GM12872 (cell line): ENCODE measurements around the gene ARHGAP6.
A peak's percentile ranks its signal among the peaks of the same experiment; 100 is the strongest.

ENCODE experiments used
- TF ChIP-seq, protein P1 (sequence below): IDR thresholded peaks from 3 replicates; pipeline ENCODE4 v1.5.1; 2011; ENCODE audit warnings: low read depth, mild to moderate bottlenecking, low read length, moderate library complexity; ENCODE audit not compliant: insufficient read depth

Gene ARHGAP6

DNA sequence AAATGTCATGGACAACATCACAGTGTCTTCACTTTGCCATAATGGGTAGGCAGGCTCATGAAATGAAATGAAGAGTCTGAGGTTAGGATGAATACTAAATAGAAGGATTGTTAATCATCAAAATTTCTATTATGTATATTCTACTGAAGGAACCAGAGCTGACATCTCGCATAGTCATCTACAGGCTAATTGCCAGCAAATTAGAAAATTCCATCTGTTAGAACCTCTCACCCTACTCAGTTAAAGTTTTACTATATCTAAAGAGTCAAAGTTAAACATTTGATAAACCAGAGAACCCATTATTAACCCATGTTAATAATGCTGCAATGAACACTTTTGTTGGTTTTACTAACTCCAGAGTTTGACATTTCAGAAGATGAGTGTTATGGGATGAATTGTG lies 114.6 kb downstream of the ARHGAP6 start:
- TF ChIP-seq, protein P1, sequence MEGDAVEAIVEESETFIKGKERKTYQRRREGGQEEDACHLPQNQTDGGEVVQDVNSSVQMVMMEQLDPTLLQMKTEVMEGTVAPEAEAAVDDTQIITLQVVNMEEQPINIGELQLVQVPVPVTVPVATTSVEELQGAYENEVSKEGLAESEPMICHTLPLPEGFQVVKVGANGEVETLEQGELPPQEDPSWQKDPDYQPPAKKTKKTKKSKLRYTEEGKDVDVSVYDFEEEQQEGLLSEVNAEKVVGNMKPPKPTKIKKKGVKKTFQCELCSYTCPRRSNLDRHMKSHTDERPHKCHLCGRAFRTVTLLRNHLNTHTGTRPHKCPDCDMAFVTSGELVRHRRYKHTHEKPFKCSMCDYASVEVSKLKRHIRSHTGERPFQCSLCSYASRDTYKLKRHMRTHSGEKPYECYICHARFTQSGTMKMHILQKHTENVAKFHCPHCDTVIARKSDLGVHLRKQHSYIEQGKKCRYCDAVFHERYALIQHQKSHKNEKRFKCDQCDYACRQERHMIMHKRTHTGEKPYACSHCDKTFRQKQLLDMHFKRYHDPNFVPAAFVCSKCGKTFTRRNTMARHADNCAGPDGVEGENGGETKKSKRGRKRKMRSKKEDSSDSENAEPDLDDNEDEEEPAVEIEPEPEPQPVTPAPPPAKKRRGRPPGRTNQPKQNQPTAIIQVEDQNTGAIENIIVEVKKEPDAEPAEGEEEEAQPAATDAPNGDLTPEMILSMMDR: no peak

DNA sequence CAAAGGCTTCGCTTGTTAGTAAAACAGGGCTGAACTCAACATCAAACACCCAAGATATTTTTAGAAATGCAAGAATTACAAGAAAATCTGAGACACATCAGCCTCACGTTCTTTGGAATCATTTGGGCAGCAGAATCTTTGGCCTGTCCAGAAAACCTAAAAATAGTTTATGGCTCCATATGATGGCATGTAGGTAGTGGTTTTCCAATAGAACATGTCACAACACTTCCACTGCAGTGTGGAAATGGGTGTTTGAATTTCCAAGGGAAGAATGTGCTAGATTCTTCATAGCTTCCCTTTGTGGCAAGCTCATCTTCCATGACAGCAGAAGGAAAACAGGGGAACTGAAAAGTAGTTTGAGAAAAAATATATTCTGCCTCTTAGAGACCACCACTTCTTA lies 118.8 kb downstream of the ARHGAP6 start:
- TF ChIP-seq, protein P1: no peak

DNA sequence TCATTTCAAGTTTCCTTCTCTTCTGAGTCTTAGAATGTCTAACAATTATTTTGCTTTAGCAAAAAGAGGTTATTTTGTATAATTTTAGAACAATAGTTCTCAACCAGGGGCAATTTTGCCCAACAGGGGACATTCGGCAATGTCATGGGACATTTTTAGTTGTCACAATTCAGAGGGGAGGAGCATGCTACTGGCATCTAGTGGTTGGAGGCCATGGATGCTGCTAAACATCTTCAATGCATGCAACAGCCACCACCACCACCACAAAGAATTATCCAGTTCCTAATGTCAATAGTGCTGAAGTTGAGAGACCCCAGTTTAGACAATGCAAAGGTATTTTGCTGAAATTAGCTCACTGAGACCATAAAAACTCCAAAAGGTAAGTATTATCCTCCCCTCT lies 122.5 kb downstream of the ARHGAP6 start:
- TF ChIP-seq, protein P1: peak; percentile 38; the same call in 2 of the 3 replicates

DNA sequence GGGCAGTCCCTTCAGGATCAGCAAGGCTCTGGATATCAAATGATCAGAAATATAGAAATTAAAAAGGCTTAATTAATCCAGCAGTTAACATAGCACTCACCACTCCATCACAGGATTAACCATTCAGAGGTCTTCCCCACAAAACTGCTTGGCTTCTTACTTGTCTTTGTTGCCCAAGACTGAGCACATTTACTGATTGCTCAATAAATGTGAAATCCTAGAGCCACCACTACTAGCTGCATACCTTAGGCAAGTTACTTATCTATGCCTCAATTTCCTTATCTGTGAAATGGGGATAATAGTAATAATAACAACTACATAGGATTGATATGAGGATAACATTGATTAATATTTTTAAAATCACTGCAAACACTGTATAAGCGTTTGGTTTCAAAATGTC lies 124.2 kb downstream of the ARHGAP6 start:
- TF ChIP-seq, protein P1: no peak

DNA sequence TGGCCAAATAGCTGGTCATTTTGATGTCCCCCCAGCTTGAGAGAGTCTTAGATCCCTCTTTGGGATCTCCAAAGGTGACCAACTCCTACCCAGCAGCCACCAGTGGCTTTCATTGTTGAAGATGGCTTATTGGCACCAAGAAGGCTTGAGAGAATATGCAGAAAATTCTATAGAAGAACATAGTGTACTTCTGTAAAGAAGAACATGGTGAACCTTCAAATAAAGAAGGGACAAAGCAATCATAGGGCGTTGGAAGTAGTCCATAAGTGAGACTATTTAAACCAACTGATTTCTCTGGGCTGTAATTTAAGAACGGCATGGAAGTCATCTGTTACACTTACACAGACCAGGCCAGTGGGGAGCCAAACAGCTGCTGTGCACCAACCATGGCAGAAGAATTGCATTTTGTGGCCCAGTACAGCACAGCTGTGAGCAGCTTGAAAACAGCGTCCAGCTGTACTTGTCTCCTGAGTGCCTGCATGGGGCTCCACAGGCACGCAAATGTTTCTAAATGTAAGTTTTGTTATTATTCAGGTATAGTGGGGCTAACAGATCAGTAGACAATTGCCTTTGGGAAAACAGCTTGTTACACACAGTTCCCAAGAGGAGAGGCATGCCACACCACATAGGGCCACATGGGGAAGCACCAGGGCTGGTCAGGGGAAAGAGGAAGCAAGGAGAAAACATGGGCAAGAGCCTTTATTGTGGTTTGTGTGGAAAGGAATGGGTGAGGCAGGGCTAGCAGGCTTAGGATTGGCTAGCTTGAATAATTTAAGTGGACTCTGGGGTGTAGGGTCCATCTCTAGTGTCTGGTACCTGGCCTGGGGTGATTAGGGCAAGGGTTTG lies 125.0 kb downstream of the ARHGAP6 start:
- TF ChIP-seq, protein P1: peak; percentile 26; the same call in 2 of the 3 replicates

DNA sequence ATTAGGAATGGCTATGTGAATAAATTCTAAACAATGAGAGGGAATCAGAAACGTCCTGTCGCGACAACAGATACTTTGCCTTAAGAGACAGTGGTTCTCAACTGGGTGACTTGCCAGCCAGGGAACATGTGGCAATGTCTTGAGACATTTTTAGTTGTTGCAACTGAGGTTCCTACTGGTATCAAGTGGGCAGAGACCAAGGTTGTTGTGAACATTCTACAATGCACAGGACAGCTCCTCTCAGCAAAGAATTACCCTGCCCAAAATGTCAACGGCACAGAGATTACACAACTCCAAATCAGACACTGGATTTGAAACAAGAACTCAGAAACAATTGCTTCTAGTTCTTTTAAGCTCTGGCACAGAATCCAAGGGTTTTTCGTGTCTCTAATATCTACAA lies 128.6 kb downstream of the ARHGAP6 start:
- TF ChIP-seq, protein P1: no peak

DNA sequence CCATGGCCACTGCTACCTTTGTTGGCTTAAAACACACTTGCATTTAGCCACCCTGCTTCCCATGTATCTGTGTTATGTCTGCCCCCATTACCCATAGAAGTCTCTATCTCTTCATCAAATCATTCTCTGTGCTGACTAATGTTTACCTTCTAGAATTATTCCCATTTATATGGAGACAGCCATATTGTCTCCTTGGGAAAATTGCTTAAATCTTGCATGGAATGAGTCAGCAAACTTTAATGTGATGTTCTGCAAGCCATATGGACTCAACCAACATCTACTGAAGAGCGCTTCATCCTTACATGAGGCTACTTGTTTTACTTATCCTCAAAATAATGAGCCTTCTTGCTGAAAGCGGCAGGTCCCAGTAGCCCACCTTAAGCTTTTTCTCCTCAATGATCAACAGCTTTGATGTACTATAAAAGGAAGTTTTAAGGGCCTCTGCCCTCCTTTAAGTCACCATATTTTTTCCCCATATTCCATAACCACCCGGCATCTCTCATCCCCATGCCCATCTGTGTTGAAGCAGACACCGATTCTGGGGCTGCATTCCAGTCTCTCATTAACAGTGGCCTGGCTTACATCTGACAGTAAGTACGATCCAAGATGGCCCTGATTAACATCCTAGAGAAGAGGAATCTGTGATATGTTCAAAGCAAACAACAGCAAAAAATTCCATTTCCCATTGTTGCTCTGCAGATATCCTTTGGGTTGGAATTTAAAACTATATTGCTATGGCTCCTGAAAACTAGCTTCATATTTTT lies 130.4 kb downstream of the ARHGAP6 start:
- TF ChIP-seq, protein P1: no peak
